Keratinocyte (primary cell): Measurements from ENCODE around the gene FOXP2.
"Not testable (repeated sequence)": the region's sequence is repeated elsewhere in the genome, so short reads cannot be mapped to it uniquely, and the experiment has no call there.

ENCODE experiments used
- CTCF ChIP-seq, 3 experiments: IDR thresholded peaks in 1 of 3; conservative IDR thresholded peaks in 1 of 3; optimal IDR thresholded peaks in 1 of 3; 2 replicates in 2 of 3; 3 replicates in 1 of 3; pipeline versions ENCODE3 to v1.5.1; 2011; ENCODE audit warnings: low read length in 3 of 3, mild to moderate bottlenecking in 3 of 3, moderate library complexity in 2 of 3, control low read depth in 1 of 3, inconsistent platforms in 1 of 3; ENCODE audit not compliant: insufficient read depth in 2 of 3; ENCODE audit errors: extremely low read depth in 1 of 3
- EZH2 ChIP-seq: IDR thresholded peaks from one replicate; pipeline ENCODE4 v1.6.1; 2012; ENCODE audit warnings: inconsistent platforms, mild to moderate bottlenecking, low read length, moderate library complexity

- not testable (repeated sequence) for TF ChIP-seq CTCF (optimal IDR thresholded peaks at IDR 0.05 in 1 of 3, IDR thresholded peaks at IDR 0.05 in 1 of 3, conservative IDR thresholded peaks at IDR 0.05 in 1 of 3; ENCODE audit: extremely low read depth in 1 of 3, insufficient read depth in 2 of 3, low read length in 3 of 3); EZH2
Measured at GRCh38 chr7:114440927-114441326, 26.3 kb downstream of the FOXP2 start.
